Astrocyte (in vitro differentiated cells and primary cell): Measurements from ENCODE around the gene TET2.

Experiments used
- EZH2 ChIP-seq: IDR thresholded peaks from 2 replicates; pipeline ENCODE4 v1.6.1; 2012; ENCODE audit warnings: mild to moderate bottlenecking, low read length, inconsistent platforms; ENCODE audit not compliant: insufficient read depth
- TF ChIP-seq, protein P1 (sequence below): IDR thresholded peaks from 2 replicates; pipeline ENCODE4 v1.5.1; 2011; ENCODE audit warnings: low read depth, mild to moderate bottlenecking, inconsistent platforms, low read length, moderate library complexity; ENCODE audit not compliant: insufficient read depth

DNA sequence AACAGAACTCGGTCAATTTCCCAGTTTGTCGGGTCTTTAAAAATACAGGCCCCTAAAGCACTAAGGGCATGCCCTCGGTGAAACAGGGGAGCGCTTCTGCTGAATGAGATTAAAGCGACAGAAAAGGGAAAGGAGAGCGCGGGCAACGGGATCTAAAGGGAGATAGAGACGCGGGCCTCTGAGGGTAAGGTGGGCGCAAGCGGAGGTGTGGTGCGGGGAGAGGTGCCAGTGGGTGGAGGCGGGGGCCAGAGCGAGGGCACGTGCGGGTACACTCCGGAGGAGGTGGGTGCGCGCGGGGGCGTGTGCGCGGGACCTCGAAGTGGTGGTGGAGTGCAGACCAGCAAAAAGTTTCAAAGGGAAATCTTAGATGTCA, 787 bp upstream of the TET2 start:
- TF ChIP-seq, protein P1, sequence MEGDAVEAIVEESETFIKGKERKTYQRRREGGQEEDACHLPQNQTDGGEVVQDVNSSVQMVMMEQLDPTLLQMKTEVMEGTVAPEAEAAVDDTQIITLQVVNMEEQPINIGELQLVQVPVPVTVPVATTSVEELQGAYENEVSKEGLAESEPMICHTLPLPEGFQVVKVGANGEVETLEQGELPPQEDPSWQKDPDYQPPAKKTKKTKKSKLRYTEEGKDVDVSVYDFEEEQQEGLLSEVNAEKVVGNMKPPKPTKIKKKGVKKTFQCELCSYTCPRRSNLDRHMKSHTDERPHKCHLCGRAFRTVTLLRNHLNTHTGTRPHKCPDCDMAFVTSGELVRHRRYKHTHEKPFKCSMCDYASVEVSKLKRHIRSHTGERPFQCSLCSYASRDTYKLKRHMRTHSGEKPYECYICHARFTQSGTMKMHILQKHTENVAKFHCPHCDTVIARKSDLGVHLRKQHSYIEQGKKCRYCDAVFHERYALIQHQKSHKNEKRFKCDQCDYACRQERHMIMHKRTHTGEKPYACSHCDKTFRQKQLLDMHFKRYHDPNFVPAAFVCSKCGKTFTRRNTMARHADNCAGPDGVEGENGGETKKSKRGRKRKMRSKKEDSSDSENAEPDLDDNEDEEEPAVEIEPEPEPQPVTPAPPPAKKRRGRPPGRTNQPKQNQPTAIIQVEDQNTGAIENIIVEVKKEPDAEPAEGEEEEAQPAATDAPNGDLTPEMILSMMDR, result no peak
- no peak for TF ChIP-seq EZH2
